A204.1 (cell line): Measurements from ENCODE around the gene AHSA1.

ENCODE experiments used
- FAIRE-seq: peaks from 2 replicates; lab custom pipeline; 2012; peaks lifted over from hg19 to GRCh38; lab: Jason Lieb, UNC

Gene AHSA1

DNA sequence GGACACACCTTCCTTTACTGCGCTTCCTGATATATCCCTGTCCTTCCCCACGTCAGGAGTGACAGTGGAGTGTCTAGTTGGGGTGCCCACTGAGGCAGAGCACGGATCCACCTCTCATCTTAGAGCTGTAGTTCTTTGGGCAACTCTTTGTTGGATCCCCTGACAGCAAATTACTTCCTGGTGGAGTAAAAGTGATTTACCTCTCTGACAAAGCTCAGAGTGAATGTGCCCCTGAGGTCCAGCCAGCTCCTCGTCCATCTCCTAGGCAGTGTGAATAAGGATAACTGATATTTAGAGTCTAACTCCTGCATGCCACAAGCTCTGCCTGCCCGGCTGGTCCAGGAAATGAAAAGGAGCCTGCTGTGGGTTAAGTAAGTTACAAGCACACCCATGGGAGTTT is 16.0 kb downstream of the AHSA1 start:
- FAIRE-seq: no peak

DNA sequence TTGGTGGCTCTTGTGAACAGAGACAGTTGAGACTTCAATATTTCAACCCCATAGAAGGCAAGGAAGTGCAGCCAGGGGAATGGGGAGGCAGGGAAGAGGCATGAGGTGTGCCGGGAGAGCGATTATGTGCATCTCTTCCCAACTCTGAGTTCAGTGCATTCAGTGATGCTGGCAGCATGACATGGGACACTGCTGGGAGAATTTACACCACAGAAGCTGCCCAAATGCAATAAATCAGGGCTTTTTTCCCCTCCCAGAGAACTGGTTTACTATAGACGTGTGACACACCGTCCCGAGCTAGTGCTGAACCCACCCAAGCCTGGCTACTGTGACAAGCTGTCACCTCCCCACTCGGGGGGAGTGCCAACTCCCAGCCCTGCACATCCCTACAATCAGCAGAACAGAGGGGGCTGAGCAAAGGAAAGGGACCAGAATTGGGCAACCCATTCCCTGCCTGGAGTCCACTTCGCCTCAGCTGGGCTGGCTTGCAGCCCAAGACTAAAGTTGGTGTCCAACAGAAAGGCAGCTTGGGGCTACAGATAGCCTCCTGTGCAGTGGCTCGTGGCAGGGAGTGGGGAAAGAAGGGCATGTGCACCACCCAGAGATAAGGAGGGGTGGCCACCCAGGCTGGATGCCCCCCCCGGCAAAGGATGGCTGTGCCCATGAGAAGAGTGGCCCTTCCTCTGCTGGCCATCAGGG is 16.7 kb downstream of the AHSA1 start:
- no peak for FAIRE-seq

DNA sequence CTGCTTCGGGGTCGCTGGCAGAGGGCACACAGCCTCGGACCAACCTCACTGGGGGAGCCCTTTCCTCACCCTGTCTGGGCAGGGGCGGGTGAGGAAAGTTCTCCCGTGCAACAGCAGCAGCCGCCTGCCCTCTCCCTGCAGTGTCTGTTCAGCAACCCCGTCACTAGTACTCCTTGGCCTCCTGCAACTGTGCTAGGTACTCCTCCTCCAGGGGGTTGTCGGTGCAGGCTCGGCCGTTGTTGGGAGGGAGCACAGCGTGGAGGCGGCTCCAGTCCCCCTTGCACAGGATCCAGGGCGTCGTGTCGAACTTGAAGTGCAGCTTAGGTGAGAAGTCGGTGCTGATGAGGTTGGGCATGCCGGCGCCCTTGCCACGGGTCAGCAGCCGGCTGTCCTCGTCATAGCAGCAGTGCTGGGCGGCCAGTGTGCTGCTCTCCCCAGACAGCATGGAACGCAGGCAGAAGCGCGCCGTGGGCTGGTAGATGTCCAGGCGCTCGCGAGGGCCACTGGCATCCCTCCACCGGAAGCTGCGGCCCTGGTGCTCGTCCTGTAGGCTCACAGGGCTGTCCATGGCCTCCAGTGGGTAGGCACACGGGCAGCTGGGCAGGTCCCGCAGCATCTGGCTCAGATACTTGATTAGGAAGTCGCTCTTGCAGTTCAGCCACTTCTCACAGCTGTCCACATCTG is 17.7 kb downstream of the AHSA1 start:
- no peak for FAIRE-seq

DNA sequence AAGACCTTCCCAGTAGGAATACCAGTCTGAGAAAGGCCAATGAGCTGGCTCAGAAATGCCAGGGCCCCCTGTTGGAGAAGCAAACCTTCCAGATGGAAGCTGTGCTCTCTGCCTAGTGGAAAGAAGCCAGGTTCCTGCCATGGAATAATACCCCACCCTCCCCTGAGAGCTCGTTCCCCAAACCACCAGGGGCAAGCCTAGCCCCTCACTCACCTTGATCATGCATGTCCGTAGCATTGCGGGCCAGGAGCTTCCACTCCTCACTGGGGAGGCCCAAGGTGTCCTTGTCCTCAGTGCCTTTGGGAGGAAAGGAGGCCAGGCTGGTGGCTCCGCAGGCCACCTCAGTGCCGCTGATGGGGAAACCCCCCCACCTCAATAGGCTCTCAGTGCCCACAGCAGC is 20.1 kb downstream of the AHSA1 start:
- no peak for FAIRE-seq

DNA sequence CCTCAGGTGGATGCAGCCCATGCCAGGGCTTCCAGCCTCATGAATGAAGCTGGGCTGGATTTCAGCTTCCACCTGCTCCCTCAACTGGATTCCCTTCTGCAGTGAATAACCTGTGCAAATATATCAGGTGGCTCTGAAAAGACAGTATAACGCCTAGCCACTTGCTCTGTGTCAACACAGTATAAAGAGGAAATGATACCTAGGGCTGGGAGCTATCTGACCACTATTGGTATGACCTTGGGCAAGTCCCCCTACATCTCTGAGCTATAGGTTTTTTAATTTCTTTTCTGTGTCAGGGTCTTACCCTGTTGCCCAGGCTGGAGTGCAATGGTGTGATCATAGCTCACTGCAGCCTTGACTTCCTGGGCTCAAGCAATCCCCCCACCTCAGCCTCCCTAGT is 20.9 kb downstream of the AHSA1 start:
- FAIRE-seq: no peak

DNA sequence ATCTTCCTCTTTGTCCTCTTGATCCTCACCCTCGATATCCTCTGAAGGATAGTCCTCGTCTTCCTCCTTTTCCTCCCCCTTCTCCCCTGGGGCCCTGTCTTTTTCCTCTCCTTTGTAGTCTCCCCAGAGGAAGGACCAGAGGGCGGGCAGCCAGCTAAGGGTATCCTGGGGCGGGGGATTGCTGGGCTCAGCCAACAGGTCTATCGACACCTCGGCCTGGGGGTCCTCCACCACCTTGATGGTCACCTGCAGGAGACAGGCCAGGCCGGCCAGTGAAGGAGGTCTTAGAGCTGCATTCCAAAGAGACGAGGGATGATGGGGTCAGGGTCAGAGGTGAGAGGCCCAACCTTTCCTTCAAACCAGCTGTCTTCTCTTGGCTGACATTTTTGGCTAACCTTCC is 24.5 kb downstream of the AHSA1 start:
- no peak for FAIRE-seq

DNA sequence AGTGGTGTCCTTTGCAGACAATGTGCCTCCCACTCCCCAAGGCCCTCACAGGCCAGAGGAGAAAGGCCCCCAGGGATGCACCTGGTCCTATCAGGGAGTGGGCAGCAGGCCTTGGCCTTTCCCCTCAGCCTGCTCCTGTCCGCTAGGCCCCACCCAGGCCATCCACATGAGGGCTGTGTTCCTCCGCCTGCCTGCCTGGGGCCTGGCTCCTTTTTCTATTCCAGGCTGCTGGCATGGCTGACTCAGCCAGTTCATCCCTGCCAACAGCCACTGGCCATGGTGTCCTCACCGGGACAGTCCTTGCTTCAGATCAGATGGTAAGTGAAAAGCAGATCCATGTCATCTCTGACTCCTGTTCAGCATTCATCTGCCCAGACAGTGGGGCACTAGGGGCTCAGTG is 27.4 kb downstream of the AHSA1 start:
- FAIRE-seq: no peak

DNA sequence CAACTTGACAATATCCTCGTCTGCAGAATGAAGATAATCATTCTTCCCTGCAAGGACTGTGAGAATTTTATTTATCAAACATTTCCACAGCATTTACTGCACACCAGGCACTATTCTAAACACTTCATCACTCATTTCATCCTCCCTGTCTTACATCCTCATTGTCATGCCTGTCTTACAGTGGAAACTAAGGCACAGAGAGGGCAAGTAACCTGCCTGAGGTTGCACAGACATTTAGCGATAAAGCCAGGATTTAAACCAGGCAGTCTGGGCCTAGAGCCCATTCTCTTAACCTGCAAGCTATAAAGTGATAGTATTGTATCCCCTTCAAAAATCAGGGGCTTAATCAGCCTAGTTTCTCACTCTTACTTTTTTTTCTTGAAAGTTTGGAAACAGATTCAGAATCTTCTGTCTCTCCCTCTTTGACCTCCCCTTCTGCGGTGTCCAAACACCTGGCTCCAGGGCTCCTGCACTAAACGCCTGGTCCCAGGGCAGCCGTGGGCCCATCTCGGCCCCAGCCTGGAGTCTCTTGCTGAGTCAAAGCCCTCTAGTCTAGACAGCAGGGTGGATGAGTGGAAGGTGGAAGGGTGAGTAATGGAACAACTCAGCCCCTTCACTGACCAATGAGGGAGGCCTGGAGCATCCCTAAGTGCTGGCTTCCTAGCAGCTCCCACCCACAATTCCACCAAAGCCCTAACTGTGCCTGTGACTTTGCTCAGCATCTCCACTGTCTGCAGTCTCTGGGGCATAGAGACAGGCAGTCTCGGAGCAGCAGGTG is 28.2 kb downstream of the AHSA1 start:
- no peak for FAIRE-seq

DNA sequence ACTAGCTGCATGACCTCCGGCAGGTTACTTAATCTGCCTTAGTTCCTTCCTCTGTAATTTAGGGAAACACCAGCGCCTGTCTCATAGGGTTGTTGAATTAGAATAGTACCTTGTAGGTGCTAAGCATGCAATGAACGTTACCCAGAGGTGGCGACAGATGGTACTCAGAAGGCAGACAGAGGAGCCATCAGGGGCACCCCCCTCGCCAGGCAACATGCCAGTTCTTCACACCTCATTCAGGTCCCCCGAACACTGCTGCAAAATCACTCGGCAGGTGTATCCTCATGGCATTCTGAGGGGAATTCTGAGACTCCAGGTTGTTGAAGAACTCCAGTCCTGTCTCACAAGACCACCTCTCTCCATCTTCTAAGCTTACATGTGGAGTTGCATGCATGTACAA is 30.7 kb downstream of the AHSA1 start:
- no peak for FAIRE-seq

DNA sequence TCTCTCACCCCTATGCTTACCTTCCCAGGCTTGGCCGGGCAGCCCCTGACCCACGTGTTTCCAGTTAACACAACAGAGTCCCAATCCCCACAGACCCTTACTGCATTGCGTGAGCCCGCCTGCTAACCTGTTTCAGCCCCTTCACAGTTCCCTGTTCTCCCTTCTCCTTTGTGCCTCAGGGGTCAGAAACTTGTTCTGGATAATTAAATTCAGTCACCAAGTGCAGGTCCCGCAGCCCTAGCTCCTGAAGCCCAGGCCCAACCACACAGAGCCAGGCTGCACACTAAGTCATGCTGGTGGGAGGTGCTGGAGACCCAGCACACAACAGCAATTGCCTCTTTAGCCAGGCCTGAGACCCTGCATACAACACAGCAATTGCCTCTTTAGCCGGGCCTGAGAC is 31.1 kb downstream of the AHSA1 start:
- no peak for FAIRE-seq

DNA sequence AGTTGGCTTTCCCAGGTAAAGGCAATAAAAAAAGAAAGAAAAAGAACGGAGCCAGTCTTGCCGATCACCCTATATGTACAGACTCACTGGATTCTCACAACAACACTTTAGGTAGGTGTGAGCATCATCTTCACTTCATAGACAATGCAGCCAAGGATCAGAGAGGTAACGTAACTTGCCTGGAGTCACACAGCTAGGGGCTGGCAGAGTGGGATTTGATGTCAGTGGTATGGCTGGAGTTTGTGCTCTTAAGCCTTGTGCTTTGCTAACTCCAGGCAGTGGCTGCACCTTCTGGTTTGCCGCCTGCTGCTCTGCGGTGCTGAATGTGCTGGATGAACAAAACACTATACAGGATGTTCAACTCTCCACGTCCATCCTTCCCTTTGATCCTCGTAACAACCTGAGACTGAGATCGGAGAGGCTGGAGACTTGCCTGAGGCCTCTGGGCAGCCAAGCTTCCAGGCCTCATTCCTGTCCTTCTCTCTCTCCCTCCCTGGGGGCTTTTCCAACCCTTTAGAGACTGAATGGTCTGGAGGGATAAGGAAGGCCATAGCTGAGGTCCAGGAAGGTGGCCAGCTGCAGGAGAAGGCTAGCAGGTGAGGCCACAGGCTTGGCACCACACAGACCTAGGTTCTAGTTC is 32.6 kb downstream of the AHSA1 start:
- FAIRE-seq: no peak

DNA sequence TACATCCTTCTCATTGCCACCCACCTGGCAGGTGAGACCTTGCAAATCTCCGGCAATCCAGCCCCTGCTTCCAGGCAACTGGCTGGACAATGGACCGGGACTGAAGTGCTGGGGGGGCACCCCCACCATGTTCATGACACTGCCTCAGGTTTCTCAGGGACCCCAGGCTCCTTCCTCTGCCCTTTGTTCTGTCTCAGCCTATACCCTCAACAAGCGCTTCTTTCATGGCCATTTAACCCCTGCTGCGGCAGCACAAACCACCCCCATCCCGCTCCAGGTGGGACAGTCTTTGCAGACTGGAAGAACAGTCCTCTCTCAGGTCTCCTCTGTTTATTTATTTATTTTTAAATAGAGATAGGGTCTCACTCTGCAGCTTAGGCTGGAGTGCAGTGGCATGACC is 33.2 kb downstream of the AHSA1 start:
- FAIRE-seq: no peak

DNA sequence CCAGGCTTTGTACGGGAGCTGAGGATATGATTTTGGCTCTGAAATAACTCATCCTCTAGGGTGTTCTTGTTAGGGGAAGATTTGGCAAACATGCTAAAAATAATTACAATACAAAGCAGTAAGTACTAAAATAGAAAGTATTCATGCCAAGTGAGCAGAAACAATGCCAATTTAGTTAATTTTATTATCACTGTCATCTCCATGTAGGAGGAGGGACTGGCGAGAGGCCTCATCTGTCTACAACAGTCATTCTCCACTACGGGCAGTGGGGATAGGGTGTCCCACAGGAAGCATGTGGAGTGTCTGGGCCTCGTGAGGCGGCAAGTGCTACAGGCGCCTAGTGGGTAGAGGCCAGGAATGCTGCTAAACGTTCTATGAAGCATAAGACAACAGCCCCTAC is 37.4 kb downstream of the AHSA1 start:
- no peak for FAIRE-seq

DNA sequence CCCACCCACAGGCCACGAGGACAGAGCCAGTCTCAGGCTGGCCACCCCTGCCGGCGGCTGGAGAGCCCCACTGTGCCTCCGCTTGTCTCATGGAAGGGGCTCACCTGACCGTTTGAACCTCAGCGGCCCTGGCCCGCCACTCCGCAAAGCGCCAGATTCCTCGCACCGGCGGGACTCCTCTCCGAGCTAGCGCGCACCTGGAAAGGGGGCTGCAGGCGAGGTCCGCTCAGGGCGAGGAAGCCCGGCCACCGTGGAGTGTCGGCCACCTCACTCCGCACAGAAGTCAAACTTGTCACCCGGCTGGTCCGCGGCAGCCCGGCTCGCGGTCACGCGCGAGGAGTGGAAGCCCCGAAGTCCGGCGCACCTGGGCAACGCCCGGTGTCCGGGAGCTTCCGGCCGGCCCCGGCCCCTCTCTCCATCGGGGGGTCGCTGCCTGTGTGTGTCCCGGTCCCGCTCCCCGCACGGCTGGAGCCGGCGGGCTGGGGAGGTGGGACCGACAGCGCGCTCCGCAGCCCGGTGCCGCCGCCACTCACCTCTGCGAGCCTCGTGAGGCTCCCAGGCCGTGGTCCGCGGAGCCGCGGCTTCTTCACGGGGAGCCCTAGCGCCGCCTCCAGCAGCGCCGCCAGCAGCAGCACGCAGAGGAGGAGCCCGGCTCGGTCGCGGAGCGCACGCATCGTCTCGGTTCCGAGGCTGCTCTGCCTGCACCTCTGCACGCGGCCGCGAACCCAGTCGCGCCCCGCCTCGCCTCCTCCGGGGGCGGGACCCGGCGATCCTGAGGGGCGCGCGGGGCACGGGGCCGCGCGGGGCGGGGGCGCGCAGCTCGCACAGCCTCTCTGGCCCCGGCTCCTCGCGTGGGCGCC is 40.5 kb downstream of the AHSA1 start, which contains the start of gene ISM2:
TSS of gene ISM2 (minus strand) at position 697 of the 860 bp plus-strand sequence. CDS start at position 674, 23 bp downstream.
- no peak for FAIRE-seq

DNA sequence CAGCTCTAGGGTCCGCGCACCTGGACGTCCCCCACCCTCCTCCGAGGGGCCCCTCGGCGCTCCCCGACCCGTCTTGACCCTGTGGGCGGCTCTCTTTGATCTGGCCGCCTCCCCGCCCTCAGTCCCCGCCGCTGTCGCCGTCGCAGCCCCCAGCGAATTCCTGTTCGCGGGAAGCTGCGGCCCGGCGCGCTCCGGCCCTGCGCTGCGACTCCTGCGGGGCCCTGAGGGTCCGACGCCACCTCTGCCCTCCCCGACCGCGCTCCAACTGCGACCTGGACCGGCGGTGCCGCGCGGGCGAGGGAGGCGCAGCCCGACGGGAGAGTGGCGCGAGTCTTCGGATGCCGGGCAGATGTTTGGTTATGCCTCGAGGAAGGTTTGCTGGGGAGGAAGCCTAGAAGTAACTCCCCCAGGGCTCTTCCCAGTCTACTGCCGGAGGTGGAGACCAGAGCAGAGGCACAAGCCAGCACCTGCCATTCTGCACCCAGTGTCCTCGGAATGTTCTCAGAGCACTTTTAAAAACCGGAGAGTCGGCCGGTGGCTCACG is 41.2 kb downstream of the AHSA1 start:
- no peak for FAIRE-seq

DNA sequence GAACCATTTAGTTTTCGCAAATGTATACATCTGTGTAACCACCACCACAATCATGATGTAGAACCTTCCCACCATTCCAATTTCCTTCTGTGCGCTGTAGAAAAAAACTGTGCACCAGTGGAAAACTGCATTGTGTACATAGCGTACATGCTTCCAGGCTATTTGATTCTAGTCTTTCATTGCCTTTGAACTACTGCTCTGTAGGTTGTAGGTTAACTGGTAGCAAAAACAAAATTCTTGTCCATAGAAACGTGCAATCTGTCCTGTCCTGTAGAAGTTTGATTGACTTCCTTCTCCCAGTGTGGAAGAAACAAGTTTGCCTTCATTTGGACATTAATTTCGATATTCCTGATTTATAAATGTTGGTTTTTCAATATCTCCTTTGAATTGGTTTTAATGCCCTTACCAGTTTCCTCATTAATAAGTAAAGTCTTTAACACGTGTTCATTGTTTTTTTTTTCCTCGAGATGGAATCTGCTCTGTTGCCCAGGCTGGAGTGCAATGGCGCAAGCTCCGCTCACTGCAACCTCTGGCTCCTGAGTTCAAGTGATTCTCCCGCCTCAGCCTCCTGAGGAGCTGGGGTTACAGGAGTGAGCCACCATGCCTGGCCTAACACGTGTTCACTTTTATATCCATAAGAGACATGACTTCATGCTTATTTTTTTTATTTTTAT is 44.4 kb downstream of the AHSA1 start:
- no peak for FAIRE-seq

DNA sequence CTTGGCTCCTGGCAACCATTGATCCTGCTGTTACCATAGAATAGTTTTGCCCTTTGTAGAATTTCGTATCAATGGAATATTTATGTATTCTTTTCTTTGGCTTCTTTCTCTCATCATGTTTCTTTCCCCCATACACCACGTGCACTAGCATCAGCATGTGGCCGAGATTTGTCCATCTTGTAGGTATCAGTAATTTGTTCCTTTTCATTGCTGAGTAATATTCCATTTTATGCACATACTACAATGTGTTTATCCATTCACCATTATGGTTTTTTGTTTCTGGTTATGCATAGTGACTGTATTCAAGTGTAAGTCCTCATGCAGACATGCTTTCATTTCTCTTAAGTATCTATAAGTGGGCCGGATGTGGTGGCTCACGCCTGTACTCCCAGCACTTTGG is 45.2 kb downstream of the AHSA1 start:
- FAIRE-seq: no peak

DNA sequence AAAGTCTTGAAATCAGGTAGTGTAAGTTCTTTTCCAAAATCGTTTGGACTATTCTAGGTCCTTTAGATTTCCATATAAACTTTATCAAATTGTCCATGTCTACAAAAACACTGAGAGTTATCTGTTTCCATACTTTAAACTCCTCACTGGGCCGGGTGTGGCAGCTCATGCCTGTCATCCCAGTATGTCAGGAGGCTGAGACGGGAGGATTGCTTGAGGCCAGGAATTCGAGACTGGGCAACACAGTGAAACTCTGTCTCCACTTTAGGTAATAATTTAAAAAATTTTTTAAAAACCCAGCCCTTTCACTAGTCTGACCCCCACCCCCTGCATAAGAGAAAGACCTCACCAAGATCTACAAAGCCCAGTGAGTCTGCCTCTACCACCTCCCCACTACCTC is 47.1 kb downstream of the AHSA1 start:
- FAIRE-seq: no peak

DNA sequence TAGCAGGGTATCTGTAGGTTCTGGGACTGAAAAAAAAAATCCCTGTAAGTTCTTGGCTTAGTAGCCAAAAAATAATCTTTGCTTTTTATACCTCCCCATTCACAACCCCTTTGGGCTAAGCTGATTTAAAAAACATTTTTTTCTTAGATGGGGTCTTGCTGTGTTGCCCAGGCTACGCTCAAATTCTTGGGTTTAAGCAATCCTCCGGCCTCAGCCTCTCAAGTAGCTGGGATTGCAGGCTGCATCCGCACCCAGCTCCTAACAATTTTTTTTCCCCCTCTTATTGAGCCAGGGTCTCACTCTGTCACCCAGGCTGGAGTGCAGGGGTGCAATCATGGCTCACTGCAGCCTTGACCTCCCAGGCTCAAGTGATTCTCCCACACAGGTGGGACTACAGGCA is 49.9 kb downstream of the AHSA1 start:
- no peak for FAIRE-seq

DNA sequence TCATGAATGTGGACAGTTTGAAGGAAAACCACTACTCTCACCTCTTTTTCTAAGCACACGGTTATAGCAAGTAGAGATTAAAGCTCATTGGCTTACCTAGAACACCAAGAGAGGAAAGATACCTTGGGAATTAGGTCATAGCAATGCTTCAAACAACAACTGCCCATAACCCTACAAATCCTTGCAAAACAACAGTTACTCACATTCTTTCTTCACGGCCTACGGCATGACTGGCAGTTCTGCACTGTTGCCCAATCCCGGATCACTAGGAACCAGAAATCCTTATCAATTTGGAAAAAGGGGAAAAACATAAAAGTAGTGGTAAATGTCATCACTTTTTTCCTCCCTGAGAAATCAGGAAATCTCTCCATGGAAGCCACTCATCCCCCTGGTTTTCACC is 50.4 kb downstream of the AHSA1 start:
- no peak for FAIRE-seq

DNA sequence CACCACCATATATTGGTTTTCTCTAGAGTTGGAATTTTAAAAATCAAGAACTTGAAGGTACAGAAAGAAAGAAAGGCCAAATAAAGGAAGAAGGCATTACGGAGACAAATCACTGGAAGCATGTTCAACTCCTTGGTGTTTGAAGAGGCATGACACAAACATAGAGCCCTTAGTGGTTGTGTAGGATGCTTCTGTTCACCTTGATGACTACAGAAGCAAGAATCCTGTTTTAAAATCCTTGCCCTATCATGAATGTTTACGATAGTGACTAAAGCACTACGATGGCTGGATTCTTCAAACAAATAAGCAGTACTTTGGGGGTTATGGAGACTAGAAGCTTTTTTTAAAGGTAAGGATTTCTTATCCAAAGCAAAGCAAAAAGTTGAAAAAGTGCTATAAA is 51.0 kb downstream of the AHSA1 start:
- no peak for FAIRE-seq
